Transverse colon (tissue), 4 donors: ENCODE data around the gene RAPGEF3.

Source experiments
- EP300 ChIP-seq: sonication (generic); formaldehyde crosslinking; IDR thresholded peaks from one replicate; pipeline ENCODE4 v1.6.1; 2017; ENCODE audit warnings: antibody characterized with exemption, low read depth
- POLR2A ChIP-seq: fragments of 450-650 bp; IDR thresholded peaks from one replicate; pipeline ENCODE4 v1.6.1; 2016; ENCODE audit warnings: antibody characterized with exemption, mild to moderate bottlenecking, moderate library complexity
- POLR2AphosphoS5 ChIP-seq, 3 donors: sonication (generic); formaldehyde crosslinking; IDR thresholded peaks; one replicate each; pipeline ENCODE4 v1.6.1; 2016; ENCODE audit warnings: antibody characterized with exemption in 3 of 3
- TF ChIP-seq, protein P1 (sequence below), 5 experiments: fragments of 200-600 bp in 3 of 5; fragments of 450-650 bp in 2 of 5; sonication (generic) in 3 of 5; IDR thresholded peaks; 1 replicate in 2 of 5; 2 replicates in 3 of 5; pipeline ENCODE4 v1.5.1; 2016 to 2017; ENCODE audit warnings: antibody characterized with exemption in 5 of 5, inconsistent platforms in 3 of 5, mild to moderate bottlenecking in 2 of 5, moderate library complexity in 1 of 5

- TF ChIP-seq EP300 (no peak), POLR2A (no peak), POLR2AphosphoS5 (IDR thresholded peaks at IDR 0.05) (no peak)
- TF ChIP-seq, protein P1, sequence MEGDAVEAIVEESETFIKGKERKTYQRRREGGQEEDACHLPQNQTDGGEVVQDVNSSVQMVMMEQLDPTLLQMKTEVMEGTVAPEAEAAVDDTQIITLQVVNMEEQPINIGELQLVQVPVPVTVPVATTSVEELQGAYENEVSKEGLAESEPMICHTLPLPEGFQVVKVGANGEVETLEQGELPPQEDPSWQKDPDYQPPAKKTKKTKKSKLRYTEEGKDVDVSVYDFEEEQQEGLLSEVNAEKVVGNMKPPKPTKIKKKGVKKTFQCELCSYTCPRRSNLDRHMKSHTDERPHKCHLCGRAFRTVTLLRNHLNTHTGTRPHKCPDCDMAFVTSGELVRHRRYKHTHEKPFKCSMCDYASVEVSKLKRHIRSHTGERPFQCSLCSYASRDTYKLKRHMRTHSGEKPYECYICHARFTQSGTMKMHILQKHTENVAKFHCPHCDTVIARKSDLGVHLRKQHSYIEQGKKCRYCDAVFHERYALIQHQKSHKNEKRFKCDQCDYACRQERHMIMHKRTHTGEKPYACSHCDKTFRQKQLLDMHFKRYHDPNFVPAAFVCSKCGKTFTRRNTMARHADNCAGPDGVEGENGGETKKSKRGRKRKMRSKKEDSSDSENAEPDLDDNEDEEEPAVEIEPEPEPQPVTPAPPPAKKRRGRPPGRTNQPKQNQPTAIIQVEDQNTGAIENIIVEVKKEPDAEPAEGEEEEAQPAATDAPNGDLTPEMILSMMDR (IDR thresholded peaks at IDR 0.05): no peak
These were observed 41.9 kb upstream of the RAPGEF3 start for GRCh38 chr12:47800582-47800981.
